Hematopoietic multipotent progenitor cell treated with erythropoietin and hydrocortisone succinate and interleukin-3 and kit ligand, for 4 days (in vitro differentiated cells): Measurements from ENCODE around the gene TSKS.
A peak's percentile ranks its signal among the peaks of the same experiment; 100 is the strongest.

Source experiments
- DNase-seq: peaks from one replicate; pipeline ENCODE4 v3.0.0-alpha.2; 2015

The TSKS gene, protein sequence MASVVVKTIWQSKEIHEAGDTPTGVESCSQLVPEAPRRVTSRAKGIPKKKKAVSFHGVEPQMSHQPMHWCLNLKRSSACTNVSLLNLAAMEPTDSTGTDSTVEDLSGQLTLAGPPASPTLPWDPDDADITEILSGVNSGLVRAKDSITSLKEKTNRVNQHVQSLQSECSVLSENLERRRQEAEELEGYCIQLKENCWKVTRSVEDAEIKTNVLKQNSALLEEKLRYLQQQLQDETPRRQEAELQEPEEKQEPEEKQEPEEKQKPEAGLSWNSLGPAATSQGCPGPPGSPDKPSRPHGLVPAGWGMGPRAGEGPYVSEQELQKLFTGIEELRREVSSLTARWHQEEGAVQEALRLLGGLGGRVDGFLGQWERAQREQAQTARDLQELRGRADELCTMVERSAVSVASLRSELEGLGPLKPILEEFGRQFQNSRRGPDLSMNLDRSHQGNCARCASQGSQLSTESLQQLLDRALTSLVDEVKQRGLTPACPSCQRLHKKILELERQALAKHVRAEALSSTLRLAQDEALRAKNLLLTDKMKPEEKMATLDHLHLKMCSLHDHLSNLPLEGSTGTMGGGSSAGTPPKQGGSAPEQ

DNA sequence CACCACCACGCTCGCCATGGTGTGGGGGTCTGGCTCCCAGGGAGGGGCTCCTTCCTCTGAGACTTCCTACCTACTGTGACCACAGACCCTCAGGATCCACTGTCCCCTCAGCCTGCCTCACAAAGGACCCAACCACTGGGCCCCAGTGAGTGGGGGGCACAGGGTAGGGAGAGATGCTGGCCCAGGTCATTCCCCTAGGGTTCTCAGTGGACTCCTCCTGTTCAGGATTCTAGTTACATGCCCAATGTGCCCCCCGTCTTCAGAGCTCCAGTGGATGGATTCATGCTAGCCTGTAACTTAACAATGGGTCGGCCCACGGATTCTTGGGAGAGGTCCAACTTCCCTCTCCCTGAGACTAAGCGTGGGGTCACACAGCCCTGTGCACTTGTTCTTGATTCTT, at the start of gene TSKS:
Gene TSKS (minus strand): TSS at position 77 of the 400 bp plus-strand sequence. CDS start 59 bp downstream, at position 18.
- DNase-seq, result no peak

DNA sequence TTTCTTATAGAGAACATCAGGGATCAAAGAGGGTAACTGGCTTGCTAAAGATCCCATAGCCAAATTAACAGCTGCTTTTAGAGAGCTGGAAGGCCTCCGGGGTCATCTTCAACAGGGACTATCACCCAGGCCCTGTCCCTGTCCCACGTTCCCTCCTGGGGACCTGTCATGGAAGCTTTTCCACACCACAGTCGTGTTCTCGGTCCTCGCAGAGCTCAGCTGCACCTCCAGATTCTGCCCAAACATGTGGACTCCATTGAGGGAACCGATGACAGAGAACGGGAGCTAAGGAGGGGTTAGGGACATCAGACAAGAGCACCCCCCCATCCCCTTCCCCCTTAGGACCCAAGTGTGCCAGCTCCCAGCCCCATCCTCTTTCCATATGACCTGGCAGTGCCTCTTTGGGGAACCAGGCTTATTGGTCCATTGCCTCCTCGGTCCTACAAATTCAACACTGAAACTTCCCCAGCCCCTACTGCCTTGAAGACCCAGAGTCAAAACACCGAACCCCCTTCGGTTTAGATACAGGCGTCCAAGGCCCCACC, 49.4 kb upstream of the TSKS start:
- DNase-seq, result no peak

DNA sequence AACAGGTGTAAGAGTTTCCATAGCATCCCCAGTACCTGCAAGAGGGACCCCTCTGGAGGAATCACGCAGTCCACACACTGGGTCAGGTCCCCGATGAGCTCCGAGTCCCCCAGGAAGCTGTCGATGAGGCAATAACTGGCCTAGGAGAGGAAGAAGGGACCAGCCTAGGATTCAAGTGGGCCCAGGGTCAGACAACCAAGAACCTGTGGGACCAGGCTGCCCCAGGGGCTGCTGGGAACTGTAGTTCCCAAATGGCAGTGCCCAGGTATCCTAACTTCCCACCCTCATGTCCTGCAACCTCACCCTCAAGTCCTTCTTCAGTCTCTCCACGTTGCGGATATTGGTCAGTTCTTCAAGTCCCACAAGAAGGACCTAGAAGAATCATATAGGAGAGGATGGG, 48.2 kb upstream of the TSKS start:
- no peak for DNase-seq

DNA sequence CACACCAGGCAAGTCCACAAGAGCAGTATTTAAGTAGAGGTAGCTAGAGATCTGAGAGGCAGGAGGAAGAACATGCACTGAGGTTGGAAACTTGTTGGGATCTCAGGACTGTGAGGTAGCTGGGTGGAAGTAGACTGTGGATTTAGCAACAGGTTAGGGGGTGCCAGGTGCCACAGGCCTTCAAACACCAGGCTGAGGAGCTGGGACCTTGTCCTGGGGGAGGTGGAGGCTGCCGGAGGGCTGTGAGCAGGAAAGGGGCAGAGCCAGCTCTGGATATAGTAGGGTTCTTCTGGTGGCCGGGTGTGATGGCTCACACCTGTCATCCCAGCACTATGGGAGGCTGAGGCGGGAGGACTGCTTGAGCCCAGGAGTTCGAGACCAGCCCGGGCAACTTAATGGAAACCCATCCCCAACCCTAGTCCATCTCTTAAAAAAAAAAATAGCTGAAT, 46.9 kb upstream of the TSKS start:
- DNase-seq, result no peak

DNA sequence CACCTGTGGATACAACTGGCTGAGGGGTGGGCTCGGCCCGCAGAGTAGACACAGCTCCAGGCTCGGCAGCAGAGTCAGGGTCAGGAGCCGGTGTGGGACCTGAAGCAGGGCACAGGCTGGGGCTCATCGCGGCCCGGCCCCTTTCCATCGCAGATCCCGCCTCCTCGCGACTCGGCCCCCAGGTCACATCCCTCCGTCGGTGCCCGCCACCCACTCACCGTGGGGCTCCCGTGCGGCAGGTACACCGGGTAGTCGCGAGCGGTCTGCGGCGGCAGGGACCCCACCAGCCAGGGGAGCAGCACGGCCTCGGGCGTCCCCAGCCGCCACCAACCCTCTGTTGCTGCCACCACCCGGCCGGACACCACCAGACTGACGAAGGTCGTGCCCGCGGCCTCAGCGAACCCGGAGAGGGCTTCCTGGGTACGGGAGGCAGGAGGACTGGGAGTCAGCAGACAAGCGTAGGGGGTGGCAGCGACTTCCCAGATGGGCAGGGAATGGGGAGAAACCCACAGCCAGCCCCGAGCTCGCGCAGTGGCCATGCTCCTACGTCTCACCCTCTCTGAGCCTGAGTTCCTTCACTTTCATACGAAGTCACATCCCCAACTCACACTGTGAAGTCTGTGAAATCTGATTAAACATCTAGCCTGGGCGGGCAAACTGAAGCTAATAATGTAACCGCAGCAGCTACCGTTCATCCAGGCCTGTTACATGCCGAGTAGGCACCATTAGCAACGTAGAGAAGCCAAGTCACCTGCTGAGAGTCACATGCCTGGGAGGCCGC, 46.2 kb upstream of the TSKS start:
- DNase-seq, result peak; percentile 74

DNA sequence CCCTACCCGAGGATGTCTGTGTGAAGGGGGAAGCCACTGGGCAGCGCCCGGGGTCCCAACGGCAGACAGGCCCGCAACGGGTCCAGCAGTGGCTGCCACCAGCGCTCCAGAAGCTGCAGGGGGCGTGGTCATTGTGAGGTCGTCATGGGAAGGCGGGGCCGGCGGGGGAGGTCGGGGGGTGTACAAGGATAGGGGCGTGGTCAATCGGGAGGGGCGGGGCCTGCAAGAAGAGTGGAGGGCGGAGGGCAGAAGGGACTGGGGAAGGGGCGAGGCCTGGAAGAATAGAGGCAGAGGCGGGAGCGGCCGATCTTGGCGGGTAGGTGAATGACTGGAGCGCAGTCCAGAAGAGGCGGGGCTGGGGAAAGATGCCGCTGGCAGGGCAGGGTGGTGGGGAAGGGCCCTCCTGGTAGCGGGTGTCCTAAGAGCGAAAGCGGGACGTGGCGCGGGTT, 45.6 kb upstream of the TSKS start:
- peak; percentile 94 for DNase-seq

DNA sequence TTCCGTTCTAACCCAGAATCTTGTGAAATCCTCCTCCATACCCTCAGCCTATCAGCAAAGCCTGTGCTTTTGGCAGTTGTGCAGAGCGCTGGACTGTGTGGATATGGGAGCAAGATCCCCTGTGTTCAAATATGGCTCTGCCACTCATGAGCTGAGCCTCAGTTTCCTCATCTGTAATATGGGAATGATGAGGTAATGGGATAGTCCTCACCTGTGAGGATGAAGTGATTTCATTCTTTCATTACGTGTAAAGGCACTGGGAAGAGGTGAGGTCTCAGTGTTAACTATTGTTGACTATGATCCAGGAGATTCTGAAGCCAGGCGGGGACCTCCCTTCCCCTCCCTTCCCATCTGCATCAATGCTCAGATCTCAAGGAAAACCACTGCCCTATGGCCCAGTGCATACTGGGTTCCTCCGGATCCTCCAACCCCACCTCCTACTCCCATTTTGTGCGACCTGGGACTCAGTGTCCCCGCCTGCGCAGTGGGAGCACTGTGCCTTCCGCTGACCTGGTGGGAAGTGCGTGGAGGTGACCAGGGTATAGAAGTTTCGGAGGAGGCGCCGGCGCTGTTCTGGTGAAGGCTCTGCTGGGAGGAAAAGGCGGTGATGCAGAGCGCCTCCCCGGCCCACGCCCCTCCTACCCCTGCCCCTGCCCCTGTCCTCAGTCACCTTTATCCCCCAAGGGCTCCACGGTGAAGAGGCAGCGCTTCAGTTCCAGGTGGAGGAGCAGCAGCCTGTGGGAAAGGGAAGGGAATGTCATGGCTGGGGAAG, 45.0 kb upstream of the TSKS start:
- DNase-seq, result no peak

DNA sequence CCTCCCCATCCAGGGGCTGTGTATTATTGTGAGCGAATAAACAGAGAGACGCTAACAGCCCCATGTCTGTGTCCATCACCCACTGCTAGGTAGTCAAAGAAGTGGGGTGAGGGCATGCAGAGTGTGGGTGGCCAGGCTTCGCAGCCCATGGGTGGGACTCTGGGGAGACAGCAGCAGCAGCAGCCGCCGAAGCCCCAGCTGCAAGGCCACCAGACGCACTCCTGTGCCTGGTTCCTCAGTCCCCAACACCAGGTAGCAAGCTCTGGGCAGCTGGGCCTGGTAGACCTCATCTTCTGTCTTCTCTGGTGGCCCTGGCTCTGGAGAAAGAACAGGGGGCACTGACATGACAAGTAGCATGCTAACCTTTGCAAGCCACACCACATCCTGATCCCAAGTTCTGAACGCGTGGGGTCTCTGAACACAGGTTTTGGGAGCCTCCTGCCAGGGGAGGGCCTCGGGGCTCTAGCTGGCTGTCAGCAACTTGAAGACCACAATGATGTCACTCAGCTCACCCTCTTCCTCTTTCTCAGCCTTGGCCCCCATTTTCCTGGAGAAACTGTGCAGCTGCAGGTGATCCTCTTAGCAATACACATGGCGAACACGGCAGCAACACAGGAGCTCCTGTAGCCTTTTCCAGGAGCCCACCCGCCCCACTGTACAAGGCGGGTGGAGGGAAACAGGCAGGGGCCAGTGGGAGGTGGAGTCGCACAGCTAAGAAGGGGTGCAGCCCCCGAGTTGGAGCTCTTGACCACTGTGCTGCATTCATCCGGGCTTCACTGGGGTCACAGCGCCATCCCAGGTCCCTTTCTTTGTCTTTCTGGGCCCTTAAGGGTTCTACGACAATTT, 44.2 kb upstream of the TSKS start:
- peak; percentile 85 for DNase-seq

DNA sequence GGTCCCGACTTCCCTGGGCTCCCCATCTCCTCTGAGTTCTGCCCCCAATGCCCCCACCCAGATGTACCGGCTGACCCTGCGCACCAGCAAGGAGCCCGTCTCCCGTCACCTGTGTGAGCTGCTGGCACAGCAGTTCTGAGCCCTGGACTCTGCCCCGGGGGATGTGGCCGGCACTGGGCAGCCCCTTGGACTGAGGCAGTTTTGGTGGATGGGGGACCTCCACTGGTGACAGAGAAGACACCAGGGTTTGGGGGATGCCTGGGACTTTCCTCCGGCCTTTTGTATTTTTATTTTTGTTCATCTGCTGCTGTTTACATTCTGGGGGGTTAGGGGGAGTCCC, 43.5 kb upstream of the TSKS start:
- no peak for DNase-seq

DNA sequence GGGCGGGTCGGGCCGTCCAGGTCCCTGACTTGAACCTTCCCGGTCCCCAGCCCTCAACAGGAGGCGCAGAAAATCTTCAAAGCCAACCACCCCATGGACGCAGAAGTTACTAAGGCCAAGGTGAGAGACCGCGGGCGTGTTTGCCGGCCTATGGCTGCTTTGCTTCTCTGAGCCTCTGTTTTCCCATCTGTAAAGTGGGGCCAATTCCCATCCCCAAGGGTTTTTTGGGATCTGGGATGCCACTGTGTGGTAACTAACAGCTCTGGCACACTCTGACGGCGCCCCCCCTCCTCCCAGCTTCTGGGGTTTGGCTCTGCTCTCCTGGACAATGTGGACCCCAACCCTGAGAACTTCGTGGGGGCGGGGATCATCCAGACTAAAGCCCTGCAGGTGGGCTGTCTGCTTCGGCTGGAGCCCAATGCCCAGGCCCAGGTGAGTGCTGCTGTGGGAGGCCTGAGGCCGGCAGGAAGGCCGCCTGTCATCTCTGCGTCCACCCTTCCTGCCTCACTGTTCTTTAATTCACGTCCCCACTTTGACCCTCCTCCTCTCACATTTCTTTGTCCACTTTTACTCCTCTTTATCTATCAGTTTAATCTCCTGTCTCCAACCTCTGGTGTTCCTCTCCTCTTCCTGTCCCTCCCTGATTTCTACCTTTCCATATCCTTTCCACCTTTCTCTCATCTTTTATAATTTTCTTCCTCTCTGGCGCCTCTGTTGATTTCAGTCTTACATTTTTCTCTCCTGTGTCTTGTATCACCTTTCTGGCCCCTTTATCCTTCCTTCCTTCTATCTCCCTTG, 42.9 kb upstream of the TSKS start:
- DNase-seq, result no peak

DNA sequence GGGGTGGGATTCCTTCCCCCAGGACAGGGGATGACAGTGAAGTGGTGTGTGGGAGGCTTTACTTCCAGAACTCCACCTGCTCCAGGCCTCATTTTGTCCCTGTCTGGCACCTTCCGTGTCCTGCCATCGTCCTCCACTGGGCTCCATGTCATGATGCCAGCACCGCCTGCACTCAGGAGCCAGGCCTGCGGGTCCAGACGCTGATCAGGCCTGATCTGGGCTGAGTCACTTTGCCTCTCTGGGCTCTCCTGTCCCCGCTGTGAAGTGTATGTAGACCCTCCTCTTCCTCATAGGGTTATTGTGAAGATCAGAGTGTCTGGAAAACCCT, 40.4 kb upstream of the TSKS start:
- DNase-seq, result no peak

DNA sequence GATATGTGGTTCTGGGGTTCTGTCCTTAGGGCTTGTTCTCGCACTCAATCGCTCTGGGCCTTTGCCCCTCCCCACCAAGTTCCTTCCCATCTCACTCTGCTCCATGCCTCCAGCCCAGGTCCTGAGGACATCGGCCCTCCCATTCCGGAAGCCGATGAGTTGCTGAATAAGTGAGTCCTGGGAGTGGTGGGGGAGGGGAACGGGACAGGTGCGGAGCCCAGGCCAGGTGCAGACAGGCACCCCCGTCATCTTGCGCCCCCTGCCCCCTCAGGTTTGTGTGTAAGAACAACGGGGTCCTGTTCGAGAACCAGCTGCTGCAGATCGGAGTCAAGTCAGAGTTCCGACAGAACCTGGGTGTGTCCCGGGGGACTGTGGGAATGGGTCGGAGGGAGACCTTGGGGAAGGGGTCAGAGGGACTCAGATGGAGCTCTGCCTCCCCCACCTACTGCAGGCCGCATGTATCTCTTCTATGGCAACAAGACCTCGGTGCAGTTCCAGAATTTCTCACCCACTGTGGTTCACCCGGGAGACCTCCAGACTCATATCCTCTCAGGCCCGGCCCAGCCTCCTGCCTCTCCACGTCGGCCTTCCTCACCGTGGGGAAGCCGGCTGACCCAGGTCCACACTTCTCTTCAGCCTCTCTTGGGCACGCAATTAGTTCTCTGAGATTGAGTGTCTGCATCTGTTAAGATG, 39.9 kb upstream of the TSKS start:
- no peak for DNase-seq

DNA sequence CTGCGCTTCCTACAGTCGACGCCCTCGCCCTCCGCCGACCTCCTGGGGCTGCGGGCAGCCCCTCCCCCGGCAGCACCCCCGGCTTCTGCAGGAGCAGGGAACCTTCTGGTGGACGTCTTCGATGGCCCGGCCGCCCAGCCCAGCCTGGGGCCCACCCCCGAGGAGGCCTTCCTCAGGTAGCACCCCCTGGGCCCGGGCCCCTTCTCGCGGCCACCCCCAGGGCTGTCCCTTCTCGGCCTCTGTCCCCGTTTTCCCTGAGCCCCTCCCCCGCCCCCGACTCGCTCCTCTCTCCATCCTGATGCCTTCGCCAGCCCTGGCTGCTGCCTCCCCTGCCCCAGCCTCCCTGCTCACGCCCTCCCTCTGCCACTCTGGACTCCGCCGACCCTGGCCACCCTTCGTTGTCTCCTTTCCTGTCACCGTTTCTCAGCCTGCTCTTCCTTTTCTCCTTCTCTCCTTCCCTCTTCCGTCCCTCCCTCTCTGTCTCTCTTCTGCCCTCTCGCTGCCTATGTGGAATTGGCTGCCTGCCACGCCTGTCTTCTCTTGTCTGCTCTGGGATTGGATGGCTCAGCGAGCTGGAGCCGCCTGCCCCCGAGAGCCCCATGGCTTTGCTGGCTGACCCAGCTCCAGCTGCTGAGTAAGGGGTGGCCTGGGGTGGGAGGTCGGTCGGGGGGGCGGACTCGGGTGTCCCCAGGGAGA, 39.0 kb upstream of the TSKS start:
- DNase-seq, result peak; percentile 50

DNA sequence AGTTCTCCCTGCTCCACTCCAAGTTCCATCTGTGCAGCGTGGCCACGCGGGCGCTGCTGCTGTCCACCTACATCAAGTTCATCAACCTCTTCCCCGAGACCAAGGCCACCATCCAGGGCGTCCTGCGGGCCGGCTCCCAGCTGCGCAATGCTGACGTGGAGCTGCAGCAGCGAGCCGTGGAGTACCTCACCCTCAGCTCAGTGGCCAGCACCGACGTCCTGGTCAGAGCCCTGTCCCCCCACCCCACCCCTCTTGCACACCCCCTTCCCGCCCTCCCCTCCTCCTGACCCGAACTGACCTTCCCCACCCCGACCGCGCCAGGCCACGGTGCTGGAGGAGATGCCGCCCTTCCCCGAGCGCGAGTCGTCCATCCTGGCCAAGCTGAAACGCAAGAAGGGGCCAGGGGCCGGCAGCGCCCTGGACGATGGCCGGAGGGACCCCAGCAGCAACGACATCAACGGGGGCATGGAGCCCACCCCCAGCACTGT, 38.3 kb upstream of the TSKS start:
- DNase-seq, result no peak

DNA sequence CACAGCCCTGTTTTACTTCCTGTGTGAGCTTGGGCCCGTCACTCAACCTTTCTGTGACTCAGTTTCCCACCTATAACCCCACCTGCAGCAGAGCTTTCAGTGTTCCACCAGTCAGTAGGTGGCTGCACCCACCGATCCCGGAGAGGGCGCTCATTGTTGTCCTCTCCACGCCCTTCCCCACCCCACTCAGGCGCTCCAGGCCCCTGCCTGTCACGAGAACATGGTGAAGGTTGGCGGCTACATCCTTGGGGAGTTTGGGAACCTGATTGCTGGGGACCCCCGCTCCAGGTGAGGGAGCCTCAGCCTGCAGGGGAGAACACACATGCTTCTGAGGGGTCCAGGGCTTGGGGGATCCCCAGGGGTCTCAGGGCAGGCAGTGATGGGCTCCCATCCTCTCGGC, 37.7 kb upstream of the TSKS start:
- no peak for DNase-seq

DNA sequence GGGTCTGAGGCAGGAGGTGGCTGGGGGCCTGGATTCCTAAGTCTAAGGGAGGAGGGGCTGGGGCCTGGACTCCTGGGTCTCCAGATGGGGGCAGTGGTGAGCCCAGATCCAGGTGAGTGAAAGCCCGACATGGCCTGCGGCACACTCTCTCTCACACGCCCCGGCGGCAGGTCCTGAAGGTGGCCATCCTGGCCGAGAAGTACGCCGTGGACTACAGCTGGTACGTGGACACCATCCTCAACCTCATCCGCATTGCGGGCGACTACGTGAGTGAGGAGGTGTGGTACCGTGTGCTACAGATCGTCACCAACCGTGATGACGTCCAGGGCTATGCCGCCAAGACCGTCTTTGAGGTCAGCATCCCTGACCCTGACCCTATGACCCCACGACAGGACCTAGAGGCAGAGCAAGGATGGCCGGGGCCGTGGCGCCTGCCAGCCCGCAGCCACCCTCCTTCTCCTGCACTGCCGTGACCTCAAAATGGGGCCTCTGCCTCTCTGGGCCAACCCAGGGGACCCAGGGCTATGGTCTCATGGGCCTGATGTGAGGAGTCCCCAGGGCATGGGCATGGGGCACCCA, 36.8 kb upstream of the TSKS start:
- DNase-seq, result no peak

DNA sequence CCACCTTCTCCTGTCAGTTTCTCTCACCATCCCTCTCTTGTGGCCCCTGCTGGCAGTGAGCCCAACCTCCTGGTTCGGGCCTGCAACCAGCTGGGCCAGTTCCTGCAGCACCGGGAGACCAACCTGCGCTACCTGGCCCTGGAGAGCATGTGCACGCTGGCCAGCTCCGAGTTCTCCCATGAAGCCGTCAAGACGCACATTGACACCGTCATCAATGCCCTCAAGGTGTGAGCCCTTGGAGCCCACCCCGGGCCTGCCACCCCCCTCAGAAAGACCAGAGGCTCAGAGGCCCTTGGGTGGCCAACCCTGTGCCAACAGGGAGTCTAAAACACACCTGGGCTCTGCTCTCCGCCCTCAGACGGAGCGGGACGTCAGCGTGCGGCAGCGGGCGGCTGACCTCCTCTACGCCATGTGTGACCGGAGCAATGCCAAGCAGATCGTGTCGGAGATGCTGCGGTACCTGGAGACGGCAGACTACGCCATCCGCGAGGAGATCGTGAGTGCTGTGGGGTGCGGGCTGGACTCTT, 36.2 kb upstream of the TSKS start:
- DNase-seq, result no peak

DNA sequence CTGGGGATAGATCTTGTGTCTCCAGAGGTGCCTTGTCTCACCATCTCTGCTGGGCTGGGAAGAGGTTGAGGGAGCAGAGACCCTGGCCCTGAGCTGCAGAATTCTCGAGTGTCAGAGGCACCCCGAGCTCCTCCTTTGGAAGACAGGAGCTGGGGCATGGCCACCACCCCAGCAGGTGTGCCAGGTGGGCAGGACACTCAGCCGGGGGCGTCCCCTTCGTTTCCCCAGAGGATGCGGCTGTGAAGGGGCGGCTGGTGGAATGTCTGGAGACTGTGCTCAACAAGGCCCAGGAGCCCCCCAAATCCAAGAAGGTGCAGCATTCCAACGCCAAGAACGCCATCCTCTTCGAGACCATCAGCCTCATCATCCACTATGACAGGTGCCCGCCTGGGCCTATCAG, 35.5 kb upstream of the TSKS start:
- DNase-seq, result no peak

DNA sequence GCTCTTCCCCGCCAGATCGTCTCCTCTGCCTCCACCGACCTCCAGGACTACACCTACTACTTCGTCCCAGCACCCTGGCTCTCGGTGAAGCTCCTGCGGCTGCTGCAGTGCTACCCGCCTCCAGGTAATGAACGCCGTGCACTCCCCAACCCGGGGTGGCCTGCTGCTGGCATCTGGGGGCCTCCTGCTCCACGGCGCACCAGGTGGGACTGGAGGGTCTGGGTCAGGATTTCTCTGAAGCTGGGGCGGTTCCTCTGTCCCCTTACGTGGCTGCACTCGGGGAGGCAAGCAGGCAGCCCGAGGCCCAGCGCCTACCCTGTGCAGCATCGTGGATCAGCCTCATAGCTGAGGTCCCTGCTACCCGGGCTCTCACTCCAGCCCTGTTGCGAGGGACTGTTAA, 32.5 kb upstream of the TSKS start:
- no peak for DNase-seq
